Activated CD4-positive, alpha-beta T cell treated with anti-CD3 and anti-CD28 coated beads for 24 hours (primary cell): ENCODE results near the gene FTCD.

Source experiments
- DNase-seq, 2 donors: peaks; one replicate each; pipeline ENCODE4 v3.0.0-alpha.2; 2020; ENCODE audit warnings: low read depth in 2 of 2

FTCD gene

GRCh38 chr21:46093668-46094400 lies 61.5 kb downstream of the FTCD start:
- no peak for DNase-seq

GRCh38 chr21:46092811-46093667 lies 62.3 kb downstream of the FTCD start:
- no peak for DNase-seq

GRCh38 chr21:46092026-46092764 lies 63.2 kb downstream of the FTCD start:
- DNase-seq, result no peak

GRCh38 chr21:46091631-46092025 lies 63.8 kb downstream of the FTCD start:
- DNase-seq, result no peak

- no peak for DNase-seq
Observed at GRCh38 chr21:46091118-46091517, 64.3 kb downstream of the FTCD start.

GRCh38 chr21:46089285-46089684 lies 66.1 kb downstream of the FTCD start:
- no peak for DNase-seq

- no peak for DNase-seq
Observed at GRCh38 chr21:46088189-46088588, 67.2 kb downstream of the FTCD start.

GRCh38 chr21:46087641-46088040 lies 67.7 kb downstream of the FTCD start:
- DNase-seq, result no peak
